ENCODE data around the gene ROBO2.

Gene ROBO2

DNA sequence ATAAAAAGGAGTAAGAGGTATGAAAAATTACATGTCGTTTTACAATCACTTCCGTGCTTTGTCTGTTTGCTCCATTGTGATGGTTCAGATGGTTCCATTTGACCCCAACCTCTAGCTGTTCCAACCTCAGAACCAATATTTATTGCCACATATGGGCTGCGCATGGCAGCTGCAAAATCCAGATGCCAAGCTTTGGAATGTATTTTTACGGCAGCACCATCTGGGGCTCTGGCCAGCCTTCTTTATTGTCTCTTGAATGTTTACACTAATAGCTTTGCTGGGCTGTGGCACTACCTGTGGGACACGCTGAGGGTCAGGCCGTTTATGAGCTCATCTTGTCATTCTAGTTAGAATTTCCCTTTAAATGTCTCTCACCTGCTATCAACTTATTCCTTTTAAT, 219.8 kb downstream of the ROBO2 start:
- no peak for DNase-seq (ENCODE audit: low read depth in 2 of 2)

- no peak for DNase-seq (ENCODE audit: low read depth in 2 of 2)
Observed at GRCh38 chr3:77262361-77262760, 222.5 kb downstream of the ROBO2 start.

DNA sequence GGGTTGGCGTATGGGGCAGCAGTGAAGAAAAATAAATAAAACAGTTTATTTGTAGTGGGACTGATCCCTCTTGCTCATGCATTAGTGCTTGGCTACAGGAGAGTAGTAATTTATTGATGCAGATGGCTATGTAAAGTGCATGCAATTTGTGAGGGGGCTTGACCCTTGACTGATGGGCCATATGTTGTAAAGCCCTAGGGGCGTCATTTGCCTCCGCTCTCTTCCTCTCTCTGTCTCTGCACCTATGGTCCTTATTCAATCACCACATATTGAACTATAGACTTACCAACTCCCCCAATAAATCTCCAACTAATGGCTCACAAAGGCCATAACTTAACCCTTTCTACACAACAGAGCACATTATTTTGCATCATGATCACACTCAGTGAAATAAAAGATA, 227.7 kb downstream of the ROBO2 start:
- no peak for DNase-seq (ENCODE audit: low read depth in 2 of 2)

DNA sequence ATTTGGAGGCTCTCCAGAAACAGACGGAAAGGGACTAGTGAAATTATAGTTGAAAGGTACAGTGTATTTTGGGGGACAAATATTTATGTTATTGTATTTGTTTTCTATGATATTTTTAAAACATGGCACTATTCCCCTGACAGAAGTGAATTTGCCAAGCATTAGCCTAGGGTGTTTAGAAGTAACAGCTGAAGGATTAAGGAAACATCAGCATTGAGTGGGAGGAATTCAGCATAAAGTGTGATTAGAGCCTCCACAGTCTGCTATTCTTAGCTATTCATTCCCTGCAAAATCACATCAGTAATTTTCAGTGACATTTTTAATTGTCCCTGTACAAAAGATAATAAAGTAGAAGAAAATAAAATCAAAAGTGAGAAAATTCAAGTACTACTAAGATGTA, 231.4 kb downstream of the ROBO2 start:
- DNase-seq (ENCODE audit: low read depth in 2 of 2): no peak

DNA sequence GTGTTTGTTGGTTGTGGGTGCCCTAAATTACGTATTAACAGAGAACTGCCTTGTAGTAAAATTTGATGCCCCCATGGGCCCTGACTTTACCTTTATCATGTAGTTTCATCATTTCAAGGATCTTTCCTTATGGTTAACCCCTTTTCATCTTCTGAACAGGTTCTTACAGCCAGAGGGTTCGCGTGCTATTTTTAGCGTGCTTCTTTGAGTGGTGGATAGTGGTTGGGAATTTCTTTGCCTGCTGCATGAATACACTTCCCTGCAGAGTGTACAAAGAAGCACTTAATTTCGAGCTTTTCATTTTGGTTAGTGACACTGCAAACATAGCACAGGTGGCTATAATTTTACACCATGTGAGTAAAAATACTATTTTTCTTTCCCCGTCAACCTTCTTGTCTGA, 231.8 kb downstream of the ROBO2 start:
- DNase-seq (ENCODE audit: low read depth in 2 of 2): no peak

DNA sequence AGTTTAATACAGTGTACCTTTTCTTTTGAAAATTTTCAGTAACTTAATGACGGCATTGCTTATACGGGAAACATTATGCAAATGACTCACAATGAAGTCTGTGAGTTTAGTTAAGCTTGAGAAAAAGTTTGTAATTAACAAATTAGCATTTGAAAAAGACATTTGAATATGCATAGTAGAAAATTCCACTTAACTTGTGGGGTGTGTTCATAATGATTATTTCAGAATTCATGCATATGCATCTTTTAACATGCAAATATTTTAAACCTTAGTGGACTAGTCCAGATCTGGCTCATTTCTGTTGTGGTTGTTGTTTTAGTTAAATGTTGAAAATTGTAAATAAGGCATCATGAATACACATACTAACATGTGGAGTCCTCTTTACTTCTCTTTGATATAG, 239.4 kb downstream of the ROBO2 start:
- no peak for DNase-seq (ENCODE audit: low read depth in 2 of 2)

GRCh38 chr3:77281721-77282120, 241.8 kb downstream of the ROBO2 start:
- DNase-seq (ENCODE audit: low read depth in 2 of 2): no peak

DNA sequence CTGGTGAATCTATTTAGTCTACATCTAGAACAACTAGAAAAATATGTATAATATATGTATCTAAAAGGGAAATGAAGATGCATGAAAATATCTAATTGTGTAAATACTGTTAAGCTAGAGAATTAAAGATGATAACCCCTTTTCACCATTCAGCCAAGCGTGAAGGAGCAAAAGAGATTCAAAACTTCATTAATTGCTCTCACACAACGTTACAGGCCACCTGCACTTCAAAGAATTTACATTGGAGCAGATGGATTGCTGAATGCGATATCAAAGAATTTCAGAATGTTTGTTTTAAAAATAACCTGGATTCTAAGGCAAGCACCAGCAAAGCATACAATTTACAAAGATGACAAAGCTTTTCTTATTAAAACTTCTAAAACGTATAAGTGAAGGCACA, 243.2 kb downstream of the ROBO2 start:
- no peak for DNase-seq (ENCODE audit: low read depth in 2 of 2)

DNA sequence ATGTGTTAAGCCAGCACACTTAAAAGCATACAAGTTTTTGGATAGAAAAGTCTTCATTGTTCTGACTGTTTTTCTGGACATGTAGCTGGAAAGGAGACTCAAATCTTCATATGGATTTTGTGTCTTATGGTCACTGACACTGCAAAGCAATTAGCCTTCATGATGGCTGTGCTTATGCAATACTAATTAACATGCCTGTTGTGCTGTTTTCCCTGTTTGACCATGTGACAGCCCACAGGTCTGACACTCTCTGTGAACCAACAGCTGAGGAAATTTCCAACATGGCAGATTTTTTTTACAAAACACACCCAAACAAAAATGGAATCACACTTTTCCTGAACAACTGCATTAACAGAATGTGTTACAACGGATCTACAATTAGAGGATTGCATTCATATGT, 248.4 kb downstream of the ROBO2 start:
- DNase-seq (ENCODE audit: low read depth in 2 of 2): no peak

GRCh38 chr3:77296527-77296926, 256.6 kb downstream of the ROBO2 start:
- DNase-seq (ENCODE audit: low read depth in 2 of 2): no peak

DNA sequence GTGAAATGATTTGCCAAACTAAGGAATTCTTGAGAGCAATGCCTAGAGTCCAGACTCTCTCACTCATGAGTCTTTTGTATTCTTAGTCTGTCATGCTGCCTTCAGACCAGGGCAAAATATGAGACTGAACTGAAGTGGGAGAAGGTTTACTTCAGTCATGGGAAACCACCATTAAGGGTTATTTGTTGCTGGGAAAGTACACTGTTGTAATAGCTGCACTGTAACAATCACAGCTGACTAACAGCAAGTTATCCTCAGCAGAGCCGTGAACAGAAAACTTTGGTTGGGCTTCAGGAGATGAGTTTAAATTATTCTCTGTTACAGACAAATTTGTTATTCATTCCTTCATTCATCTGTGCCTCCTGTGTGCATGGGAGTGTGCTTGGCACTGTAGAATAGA, 258.5 kb downstream of the ROBO2 start:
- DNase-seq (ENCODE audit: low read depth in 2 of 2): no peak

DNA sequence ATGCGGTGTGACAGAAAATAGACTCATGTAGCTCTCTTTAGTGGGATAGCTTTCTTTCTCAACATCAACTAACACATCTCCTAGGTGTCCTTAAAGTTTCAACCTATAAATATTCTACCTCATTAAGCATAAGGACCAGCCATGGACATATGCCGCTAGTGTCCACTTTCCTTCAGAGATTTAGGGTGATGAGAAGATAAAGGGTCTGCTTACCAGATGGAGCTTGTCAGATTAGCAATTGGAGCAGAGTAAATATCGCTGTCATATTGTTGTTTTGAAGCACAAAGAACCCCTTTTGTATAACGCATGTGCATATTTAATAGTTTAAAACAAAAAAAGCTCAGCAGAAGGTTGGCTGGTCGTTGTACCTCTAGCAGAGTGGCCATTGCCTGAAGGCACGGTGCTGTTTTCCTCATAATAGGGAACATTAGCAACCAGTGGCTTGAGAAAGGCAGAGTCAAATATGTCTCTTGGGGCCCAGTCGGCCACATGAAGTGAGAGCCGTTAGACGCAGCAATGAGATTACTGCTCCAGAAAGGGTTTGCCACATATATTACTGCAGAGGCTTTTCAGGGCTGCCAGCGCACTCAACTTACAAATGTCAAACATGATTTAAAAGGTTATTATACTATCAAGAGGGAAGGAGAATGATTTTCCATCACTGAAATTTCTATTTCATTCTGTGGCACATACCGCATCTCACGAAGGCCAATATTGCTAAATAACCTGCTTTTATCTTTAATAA, 264.2 kb downstream of the ROBO2 start:
- DNase-seq (ENCODE audit: low read depth in 2 of 2): no peak

DNA sequence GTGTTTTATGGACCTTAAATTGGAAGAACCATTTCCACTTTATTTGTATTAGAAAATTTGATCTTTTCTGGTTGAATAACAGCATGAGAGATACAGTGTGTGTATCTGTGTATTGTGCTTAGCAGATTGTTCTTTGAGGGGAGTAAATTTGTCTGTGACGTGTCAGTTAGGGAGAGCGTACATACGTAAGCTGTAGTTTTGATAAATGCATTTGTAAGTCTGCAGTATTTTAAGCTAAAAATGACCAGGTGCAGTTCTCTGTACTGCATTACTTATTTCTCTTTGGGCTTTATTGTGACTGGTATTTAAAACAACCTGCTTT, 264.8 kb downstream of the ROBO2 start:
- no peak for DNase-seq (ENCODE audit: low read depth in 2 of 2)

DNA sequence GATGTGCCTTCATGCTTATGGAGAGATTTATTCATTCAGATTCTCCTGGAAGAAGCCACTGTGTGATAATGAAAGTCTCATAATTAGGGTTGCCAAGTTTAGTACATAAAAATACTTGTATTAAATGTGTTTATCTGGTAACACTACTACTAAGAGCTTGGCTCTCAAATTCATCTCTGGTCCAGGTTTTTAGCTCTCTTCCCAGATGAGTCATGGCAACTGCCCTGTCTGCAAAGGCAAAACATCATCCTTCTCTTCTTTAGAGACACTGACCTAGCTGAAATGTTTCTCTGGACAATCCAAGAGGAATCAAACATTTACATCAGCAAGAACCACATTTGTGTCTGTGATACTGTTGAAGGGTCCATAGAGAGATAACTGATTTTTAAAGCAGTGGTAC, 269.6 kb downstream of the ROBO2 start:
- DNase-seq (ENCODE audit: low read depth in 2 of 2): no peak

- no peak for DNase-seq (ENCODE audit: low read depth in 2 of 2)
Observed at GRCh38 chr3:77313843-77314242, 273.9 kb downstream of the ROBO2 start.

GRCh38 chr3:77319711-77320110, 279.8 kb downstream of the ROBO2 start:
- no peak for DNase-seq (ENCODE audit: low read depth in 2 of 2)

DNA sequence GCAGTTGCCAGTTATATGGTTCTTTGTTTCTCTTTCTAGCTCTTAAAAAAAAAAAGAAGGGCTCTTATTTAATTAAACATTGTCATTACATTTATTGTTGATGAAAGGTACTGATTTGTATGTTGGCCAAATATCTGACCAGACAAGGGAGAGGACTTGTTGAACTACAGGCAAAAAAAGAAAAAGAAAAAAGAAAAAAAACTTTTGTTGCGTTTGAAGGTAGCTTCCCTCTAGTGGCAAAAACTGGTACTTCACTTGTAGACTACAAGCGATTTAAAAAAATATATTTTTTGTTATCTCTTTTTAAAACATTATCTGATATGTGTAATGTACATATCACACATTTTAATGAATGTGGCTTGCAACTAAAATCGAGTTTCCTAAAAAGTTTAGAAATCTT, 280.6 kb downstream of the ROBO2 start:
- DNase-seq (ENCODE audit: low read depth in 2 of 2): no peak

DNA sequence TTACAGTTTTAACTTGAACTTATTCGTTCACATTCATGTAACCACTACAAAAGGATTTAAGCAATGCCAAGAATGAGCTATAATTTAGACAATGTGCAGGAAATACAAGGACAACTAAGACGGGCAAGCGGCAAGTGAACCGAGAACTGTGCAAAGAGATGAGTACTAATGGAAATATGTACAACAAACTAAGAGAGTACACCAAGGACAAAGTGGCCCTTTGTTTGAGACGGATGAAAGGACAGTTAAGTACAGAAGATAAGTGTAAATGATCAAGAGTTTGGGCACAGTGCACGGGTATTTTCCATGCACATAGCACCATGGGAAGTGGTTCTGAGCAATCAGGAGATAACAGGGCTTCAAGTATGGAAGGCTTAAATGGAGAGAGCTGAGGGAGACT, 281.7 kb downstream of the ROBO2 start:
- DNase-seq (ENCODE audit: low read depth in 2 of 2): no peak

DNA sequence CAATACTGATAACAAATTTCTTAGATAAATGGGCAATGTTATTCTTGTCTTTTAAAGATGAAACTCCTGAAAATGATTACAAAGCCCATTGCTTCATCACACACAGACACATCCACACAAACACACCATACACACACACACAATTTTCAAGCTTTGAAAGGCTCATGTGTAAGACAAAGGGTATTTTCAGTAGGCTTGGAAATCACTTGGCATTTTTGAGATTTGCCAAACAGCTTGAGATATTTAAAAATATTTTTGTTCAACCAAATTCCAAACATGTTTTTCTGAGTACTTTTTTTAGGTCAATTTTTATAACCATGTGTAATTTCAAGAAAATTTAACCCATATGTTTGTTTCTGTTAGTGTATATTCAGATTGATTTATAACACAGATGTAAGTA, 283.7 kb downstream of the ROBO2 start:
- no peak for DNase-seq (ENCODE audit: low read depth in 2 of 2)

DNA sequence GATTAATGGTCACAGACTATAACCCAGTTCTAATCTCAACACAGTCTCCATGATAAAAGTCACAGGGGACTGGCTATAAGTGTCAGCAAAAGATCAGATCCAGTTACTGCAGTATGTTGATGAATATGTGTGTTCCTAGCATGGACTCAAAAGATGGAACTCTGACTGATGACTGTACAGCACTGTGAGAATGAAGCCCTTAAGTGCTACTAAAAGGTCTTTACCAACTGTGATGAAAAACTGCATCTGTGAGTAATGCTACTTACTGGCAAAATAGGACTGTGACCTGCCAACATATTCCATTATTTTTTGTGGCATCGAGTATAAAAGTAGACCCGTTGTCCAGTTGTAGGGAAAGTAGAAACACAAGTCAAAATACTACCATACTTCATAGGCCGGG, 284.2 kb downstream of the ROBO2 start:
- DNase-seq (ENCODE audit: low read depth in 2 of 2): no peak

GRCh38 chr3:77325280-77325679, 285.4 kb downstream of the ROBO2 start:
- no peak for DNase-seq (ENCODE audit: low read depth in 2 of 2)

DNA sequence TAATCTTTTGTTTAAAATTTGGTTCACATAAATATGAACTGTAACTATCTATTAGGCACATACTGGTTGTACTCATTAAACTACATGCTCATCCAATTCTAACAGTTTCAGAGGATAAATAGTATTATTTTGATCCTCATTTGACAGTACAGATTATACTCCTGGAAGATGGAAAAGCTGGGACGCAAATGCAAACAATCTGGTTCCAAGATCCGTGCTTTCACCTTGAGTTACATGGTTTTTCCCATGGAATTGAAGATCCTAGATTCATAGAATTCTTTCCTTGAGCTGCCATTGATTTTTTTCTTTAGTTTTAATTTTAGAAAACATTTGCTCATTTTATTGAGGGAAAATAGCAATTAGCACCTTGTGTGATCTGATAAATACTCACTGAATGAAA, 285.8 kb downstream of the ROBO2 start:
- DNase-seq (ENCODE audit: low read depth in 2 of 2): no peak

DNA sequence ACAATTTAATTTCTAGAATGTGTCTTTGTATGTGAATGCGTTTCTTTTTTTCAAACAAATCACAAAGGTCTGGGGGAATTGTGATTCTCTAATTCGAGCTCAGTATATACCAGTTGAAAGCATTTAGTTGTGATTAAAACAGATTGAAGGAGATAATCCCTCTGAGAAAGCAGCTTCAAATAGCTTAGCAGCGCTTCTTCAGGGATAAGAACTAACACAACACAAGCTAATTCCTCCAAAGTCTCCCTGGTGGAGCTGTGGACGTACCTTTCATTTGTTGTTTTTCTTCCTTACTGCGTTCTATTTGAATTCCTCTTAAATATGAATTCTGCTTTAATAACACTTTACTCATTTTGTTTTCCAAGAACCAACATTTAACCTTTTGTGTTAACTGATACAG, 286.7 kb downstream of the ROBO2 start:
- no peak for DNase-seq (ENCODE audit: low read depth in 2 of 2)

- DNase-seq (ENCODE audit: low read depth in 2 of 2): no peak
Observed at GRCh38 chr3:77328690-77329089, 288.8 kb downstream of the ROBO2 start.

DNA sequence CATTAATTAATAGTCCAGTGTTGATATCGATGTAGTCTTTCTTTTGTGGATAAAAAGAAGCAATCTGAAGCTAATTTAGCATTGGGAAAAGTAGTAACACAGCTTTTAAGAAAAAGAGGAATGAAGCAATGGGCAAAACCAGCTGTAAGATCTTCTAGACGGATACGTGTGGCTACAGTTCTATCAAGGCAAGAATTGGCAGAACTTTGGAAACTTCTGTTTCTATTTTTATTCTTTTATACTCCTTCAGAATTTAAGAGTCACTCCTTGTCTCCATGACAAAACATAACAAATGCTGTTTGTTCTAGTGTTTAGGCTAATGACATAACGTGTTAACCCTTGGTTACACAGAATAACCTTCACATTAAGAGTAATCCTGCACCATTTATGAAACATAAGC, 289.2 kb downstream of the ROBO2 start:
- no peak for DNase-seq (ENCODE audit: low read depth in 2 of 2)
